ENCODE results near the gene DOK5. TPM values are rescaled to one million over a fixed set of nuclear protein-coding genes. Genes with fewer than 3 reads are reported as not detected.

The DOK5 gene
- total and polyA plus RNA-seq, 2 of the 4 experiments (the other 2 are of a cell fraction) = 2.8 to 3.9 TPM

DNA sequence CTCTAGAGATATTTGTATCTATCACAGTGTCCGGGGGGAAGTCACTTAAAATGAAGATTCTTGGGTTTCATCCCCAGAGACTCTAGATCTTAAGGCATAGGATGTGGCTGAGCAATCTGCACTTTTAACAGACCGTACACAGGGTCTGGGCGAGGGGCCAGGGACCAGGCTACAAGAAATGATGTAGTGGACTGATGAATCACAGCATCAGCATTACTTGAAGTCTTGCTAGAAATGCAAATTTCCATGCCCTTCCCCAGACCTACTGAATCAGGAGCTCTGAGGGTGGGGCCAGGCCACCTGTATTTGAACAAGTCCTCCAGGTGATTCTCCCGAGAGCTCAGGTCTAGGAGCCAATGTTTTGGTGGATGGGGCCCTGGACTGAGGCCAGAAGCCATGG, 168.4 kb downstream of the DOK5 start:
- in situ Hi-C loops (cut with MboI; ENCODE audit: low sequenced_read_pairs) (no loop called here), intact Hi-C loops (cut with micrococcal nuclease) (loop anchor here (10.0 kb wide), 1 partner anchor 169 kb away; the partner anchor contains the start of gene DOK5), dilution Hi-C loops (cut with HindIII; ENCODE audit: low sequenced_read_pairs, unreplicated experiment) (no loop called here)
- H3K79me1 ChIP-seq (ENCODE audit: low read depth in 1 of 2, low read length in 2 of 2) = no peaks in the 10 kb centered on the region
- no peak overlapping the region for H3K18ac ChIP-seq (ENCODE audit: low read depth, low read length)
- no peak overlapping the region for H2BK20ac ChIP-seq (ENCODE audit: low read depth, low read length)
- no peaks in the 10 kb centered on the region for H3K36me3 ChIP-seq (ENCODE audit: control insufficient read depth, insufficient read depth, low read length)
- WGBS, 2 experiments (ENCODE audit: extremely low coverage in 2 of 2, insufficient read length in 1 of 2) = no CpG with 5 or more reads among the region's 4 CpGs
- H4K20me1 ChIP-seq (ENCODE audit: insufficient read depth, low read length) = no peaks in the 10 kb centered on the region
- no peak overlapping the region for H2BK5ac ChIP-seq (ENCODE audit: low read depth, low read length, poor library complexity, severe bottlenecking)
- no peak overlapping the region for H2AK5ac ChIP-seq (ENCODE audit: low read depth, low read length)
- no peak overlapping the region for H2BK120ac ChIP-seq (ENCODE audit: low read depth, low read length)
- no peak overlapping the region for H3K9ac ChIP-seq (ENCODE audit: low read depth, low read length)
- POLR2A ChIA-PET (ENCODE audit: unreplicated experiment) = no interaction called here
- no peak overlapping the region for H3K27ac ChIP-seq (ENCODE audit: insufficient read depth, low read length)
- no peak overlapping the region for H3K4me3 ChIP-seq (ENCODE audit: insufficient read depth, low read depth, low read length)
- H3K4me2 ChIP-seq (ENCODE audit: low read depth, low read length) = no peak overlapping the region
- no peak overlapping the region for H3K56ac ChIP-seq (ENCODE audit: extremely low read depth, insufficient read depth, low read length)
- no TSS peak for BruUV-seq (replicated peaks)
- no peak overlapping the region for H4K8ac ChIP-seq (ENCODE audit: low read depth in 2 of 2, low read length in 2 of 2)
- TF ChIP-seq, protein P1, sequence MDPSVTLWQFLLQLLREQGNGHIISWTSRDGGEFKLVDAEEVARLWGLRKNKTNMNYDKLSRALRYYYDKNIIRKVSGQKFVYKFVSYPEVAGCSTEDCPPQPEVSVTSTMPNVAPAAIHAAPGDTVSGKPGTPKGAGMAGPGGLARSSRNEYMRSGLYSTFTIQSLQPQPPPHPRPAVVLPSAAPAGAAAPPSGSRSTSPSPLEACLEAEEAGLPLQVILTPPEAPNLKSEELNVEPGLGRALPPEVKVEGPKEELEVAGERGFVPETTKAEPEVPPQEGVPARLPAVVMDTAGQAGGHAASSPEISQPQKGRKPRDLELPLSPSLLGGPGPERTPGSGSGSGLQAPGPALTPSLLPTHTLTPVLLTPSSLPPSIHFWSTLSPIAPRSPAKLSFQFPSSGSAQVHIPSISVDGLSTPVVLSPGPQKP (IDR thresholded peaks at IDR 0.05; ENCODE audit: borderline replicate concordance, low read depth, low read length) = no peak
- TF ChIP-seq, protein P2, sequence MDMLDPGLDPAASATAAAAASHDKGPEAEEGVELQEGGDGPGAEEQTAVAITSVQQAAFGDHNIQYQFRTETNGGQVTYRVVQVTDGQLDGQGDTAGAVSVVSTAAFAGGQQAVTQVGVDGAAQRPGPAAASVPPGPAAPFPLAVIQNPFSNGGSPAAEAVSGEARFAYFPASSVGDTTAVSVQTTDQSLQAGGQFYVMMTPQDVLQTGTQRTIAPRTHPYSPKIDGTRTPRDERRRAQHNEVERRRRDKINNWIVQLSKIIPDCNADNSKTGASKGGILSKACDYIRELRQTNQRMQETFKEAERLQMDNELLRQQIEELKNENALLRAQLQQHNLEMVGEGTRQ (IDR thresholded peaks at IDR 0.05; ENCODE audit: low read depth, low read length) = no peak
- no peak for TF ChIP-seq MXI1 (IDR thresholded peaks at IDR 0.05; ENCODE audit: borderline replicate concordance, low read depth, low read length)
- TF ChIP-seq MAFK (IDR thresholded peaks at IDR 0.05; ENCODE audit: low read depth, low read length) = no peak
- no peak for TF ChIP-seq RFX5 (IDR thresholded peaks at IDR 0.05; ENCODE audit: low read depth, low read length)
- no peak for TF ChIP-seq RAD21 (IDR thresholded peaks at IDR 0.05; ENCODE audit: low read length)
- no peak for TF ChIP-seq SMC3 (IDR thresholded peaks at IDR 0.05; ENCODE audit: low read depth, low read length)
- TF ChIP-seq MAZ (IDR thresholded peaks at IDR 0.05; ENCODE audit: borderline replicate concordance, low read depth, low read length) = no peak
- H3K9me1 ChIP-seq (ENCODE audit: insufficient read depth, low read length) = no peaks in the 10 kb centered on the region
- no peak overlapping the region for H4K5ac ChIP-seq (ENCODE audit: low read depth, low read length)
- CTCF ChIA-PET = no interaction called here
- H3K23ac ChIP-seq (ENCODE audit: low read depth, low read length) = no peak overlapping the region
- no peak overlapping the region for H2AK9ac ChIP-seq (replicated peaks; ENCODE audit: low read depth, low read length, poor library complexity)
- ATAC-seq (ENCODE audit: low read depth) (peak; percentile 61), DNase-seq (peak; percentile 73)
- H3K4me1 ChIP-seq (ENCODE audit: control insufficient read depth, insufficient read depth, low read length) = no peaks in the 10 kb centered on the region; the same call in 1 of the 2 replicates
- H3K14ac ChIP-seq (replicated peaks; ENCODE audit: low read depth, low read length) = no peak overlapping the region
- no peak overlapping the region for H3K4ac ChIP-seq (ENCODE audit: low read depth, low read length)
- no peak overlapping the region for H2AFZ ChIP-seq (replicated peaks; ENCODE audit: low read length, poor library complexity)
- no peaks in the 10 kb centered on the region for H3K9me3 ChIP-seq (ENCODE audit: control insufficient read depth, insufficient read depth, low read length)
- H2BK15ac ChIP-seq (ENCODE audit: low read depth, low read length) = no peak overlapping the region
- no peaks in the 10 kb centered on the region for H3K27me3 ChIP-seq (ENCODE audit: control insufficient read depth, insufficient read depth, low read length)
- H4K91ac ChIP-seq (ENCODE audit: insufficient read depth, low read depth, low read length) = no peak overlapping the region
